Thoracic aorta (tissue), 2 donors: ENCODE data around the gene ATF6B. TPM values are rescaled to one million over a fixed set of nuclear protein-coding genes. Genes with fewer than 3 reads are reported as not detected.

Experiments
- ATAC-seq: fragments of 150-250 bp; one replicate; pipeline ENCODE4 v1.8.0; 2017; ENCODE audit warnings: low read depth; ENCODE audit not compliant: insufficient number of reproducible peaks, low FRiP score
- DNase-seq: peaks from one replicate; pipeline ENCODE4 v3.0.0-alpha.2; 2020; ENCODE audit warnings: low spot score
- H3K27ac ChIP-seq, 2 donors: fragments of 200-600 bp; sonication (generic); 1 replicate in 1 of 2; 2 replicates in 1 of 2; pipeline ENCODE4 v1.5.1; 2016; ENCODE audit warnings: mild to moderate bottlenecking in 2 of 2, moderate library complexity in 2 of 2
- H3K27me3 ChIP-seq: fragments of 200-600 bp; sonication (generic); replicated peaks from 2 replicates; pipeline ENCODE4 v1.6.0; 2016; ENCODE audit warnings: mild to moderate bottlenecking; ENCODE audit not compliant: insufficient read depth
- H3K36me3 ChIP-seq: fragments of 200-600 bp; sonication (generic); one replicate; pipeline ENCODE4 v1.5.1; 2016
- H3K4me1 ChIP-seq, 2 donors: fragments of 200-600 bp; sonication (generic); 1 replicate in 1 of 2; 2 replicates in 1 of 2; pipeline versions ENCODE4 v1.5.1 to v1.6.0; 2016; ENCODE audit warnings: low read depth in 2 of 2, mild to moderate bottlenecking in 1 of 2; ENCODE audit not compliant: control insufficient read depth in 1 of 2
- H3K4me3 ChIP-seq: fragments of 200-600 bp; sonication (generic); 2 replicates; pipeline ENCODE4 v1.5.1; 2016; ENCODE audit warnings: mild to moderate bottlenecking
- H3K9me3 ChIP-seq: fragments of 200-600 bp; sonication (generic); 2 replicates; pipeline ENCODE4 v1.5.1; 2016
- total RNA-seq, 2 donors: library from RNA; depleted of rRNA; stranded (reverse); fragments of >200 nt; gene quantifications; one replicate each; pipeline versions ENCODE4 v1.1.0 to v1.2.3, GENCODE V29; 2016
- TF ChIP-seq, protein P1 (sequence below): fragments of 200-600 bp; sonication (generic); IDR thresholded peaks from one replicate; pipeline ENCODE4 v1.5.1; 2019; ENCODE audit warnings: antibody characterized with exemption

The ATF6B gene
- total RNA-seq, 2 donors from 2014 or later, result 38.2 to 60.9 TPM

DNA sequence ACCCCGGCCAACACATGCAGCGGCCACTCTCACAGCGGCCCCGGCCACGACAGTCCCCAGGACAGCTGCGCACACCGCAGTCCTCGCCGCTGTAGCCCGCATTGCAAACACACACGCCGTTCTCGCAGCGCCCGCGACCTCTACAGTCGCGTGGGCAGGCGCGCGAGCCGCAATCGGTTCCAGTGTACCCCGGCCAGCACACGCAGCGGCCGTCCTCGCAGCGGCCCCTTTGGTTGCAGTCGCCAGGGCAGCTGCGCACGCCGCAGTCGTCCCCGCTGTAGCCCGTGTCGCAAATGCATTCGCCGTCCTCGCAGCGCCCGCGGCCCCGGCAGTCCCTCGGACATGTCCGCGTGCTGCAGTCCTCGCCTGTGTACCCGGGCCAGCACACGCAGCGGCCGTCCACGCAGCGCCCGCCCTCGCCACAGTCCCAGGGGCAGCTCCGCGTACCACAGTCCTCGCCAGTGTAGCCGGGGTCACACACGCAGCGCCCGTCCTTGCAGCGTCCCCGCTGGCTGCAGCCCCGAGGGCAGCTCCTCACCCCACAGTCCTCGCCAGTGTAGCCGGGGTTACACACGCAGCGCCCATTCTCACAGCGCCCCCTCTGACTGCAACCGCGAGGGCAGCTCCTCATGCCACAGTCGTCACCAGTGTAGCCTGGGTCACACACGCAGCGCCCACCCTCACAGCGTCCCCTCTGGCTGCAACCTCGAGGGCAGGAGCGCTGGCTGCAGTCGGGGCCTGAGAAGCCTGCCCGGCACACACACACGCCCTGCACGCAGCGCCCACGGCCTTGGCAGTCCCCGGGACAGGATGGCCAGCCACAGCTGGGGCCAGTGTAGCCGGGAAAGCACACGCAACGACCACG is 31.4 kb downstream of the ATF6B start:
- H3K9me3 ChIP-seq, result no peaks in the 10 kb centered on the region
- no peak for DNase-seq
- peaks cover 22 to 40% of the 10 kb centered on the region in 2 donors for H3K4me1 ChIP-seq
- peak overlapping the region; percentile 25 for H3K4me3 ChIP-seq
- TF ChIP-seq, protein P1, sequence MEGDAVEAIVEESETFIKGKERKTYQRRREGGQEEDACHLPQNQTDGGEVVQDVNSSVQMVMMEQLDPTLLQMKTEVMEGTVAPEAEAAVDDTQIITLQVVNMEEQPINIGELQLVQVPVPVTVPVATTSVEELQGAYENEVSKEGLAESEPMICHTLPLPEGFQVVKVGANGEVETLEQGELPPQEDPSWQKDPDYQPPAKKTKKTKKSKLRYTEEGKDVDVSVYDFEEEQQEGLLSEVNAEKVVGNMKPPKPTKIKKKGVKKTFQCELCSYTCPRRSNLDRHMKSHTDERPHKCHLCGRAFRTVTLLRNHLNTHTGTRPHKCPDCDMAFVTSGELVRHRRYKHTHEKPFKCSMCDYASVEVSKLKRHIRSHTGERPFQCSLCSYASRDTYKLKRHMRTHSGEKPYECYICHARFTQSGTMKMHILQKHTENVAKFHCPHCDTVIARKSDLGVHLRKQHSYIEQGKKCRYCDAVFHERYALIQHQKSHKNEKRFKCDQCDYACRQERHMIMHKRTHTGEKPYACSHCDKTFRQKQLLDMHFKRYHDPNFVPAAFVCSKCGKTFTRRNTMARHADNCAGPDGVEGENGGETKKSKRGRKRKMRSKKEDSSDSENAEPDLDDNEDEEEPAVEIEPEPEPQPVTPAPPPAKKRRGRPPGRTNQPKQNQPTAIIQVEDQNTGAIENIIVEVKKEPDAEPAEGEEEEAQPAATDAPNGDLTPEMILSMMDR, result no peak
- ATAC-seq, result no peak
- no peaks in the 10 kb centered on the region for H3K36me3 ChIP-seq
- H3K27me3 ChIP-seq, result peaks cover 3% of the 10 kb centered on the region
- H3K27ac ChIP-seq, result no peak overlapping the region

DNA sequence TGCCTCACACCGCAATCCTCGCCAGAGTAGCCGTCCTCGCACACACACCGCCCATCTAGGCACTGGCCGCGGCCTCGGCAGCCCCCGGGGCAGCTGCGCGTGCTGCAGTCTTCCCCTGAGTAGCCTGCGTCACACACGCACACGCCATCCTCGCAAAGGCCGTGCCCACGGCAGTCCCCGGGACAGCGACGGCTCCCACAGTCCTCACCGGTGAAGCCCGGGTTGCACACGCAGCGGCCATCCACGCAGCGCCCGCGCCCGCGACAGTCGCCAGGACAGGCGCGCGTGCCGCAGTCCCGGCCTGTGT is 32.0 kb downstream of the ATF6B start:
- Histone ChIP-seq H3K4me1 (peaks cover 26 to 46% of the 10 kb centered on the region in 2 donors), H3K36me3 (no peaks in the 10 kb centered on the region), H3K4me3 (peak overlapping the region; percentile 25), H3K9me3 (no peaks in the 10 kb centered on the region), H3K27me3 (peaks cover 3% of the 10 kb centered on the region), H3K27ac (no peak overlapping the region)
- TF ChIP-seq, protein P1, result no peak
- ATAC-seq (no peak), DNase-seq (no peak)

DNA sequence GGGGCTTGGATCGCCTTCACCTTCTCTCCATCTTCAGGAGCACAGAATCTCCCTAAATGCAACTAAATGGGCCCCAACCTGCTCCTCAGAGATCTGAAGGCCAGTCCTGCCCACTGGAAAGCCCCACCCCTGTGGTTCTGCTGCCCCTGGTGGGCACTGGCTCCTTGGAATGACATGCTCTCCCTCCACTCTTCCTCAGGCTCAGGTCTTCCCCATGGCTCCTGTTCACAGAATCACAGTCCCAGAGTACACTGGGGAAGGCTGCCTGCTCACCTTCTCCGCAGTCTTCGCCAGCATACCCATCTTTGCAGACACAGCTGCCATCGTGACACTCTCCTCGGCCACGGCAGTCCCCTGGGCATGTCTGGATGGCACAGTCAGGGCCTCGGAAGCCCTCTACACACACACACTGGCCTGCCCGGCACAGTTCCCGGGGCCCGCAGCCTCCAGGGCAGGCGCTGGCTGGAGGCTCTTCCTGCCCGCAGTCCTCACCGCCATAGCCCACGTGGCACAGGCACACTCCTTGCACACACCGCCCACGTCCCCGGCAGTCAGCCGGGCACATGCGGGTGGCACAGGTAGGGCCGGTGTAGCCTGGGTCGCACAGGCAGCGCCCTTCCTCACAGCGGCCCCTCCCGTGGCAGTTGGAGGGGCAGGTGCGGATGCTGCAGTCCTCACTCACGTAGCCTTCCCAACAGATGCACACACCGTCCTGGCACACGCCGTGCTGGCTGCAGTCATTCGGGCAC is 32.5 kb downstream of the ATF6B start:
- Histone ChIP-seq H3K4me3 (no peak overlapping the region), H3K27ac (peak overlapping the region in 1 of 2 donors; percentile 38), H3K36me3 (no peaks in the 10 kb centered on the region), H3K9me3 (no peaks in the 10 kb centered on the region), H3K27me3 (peaks cover 3% of the 10 kb centered on the region), H3K4me1 (peaks cover 26 to 50% of the 10 kb centered on the region in 2 donors)
- TF ChIP-seq, protein P1, result no peak
- ATAC-seq, result no peak
- no peak for DNase-seq

- Histone ChIP-seq H3K4me3 (peak overlapping the region; percentile 53), H3K27ac (peak overlapping the region; percentile 60 to 90), H3K27me3 (peaks cover 3% of the 10 kb centered on the region), H3K9me3 (no peaks in the 10 kb centered on the region), H3K36me3 (no peaks in the 10 kb centered on the region), H3K4me1 (peaks cover 26 to 52% of the 10 kb centered on the region in 2 donors)
- DNase-seq, result no peak
- TF ChIP-seq, protein P1, result no peak
- no peak for ATAC-seq
These were observed 35.1 kb downstream of the ATF6B start for GRCh38 chr6:32092760-32093497.
